ENCODE measurements around the gene GNAS-AS1. TPM values are rescaled to one million over a fixed set of nuclear protein-coding genes. Genes with fewer than 3 reads are reported as not detected.
"Not testable (repeated sequence)": the region's sequence is repeated elsewhere in the genome, so short reads cannot be mapped to it uniquely, and the experiment has no call there.

GNAS-AS1 gene
- total RNA-seq, 2 donors from 2014 or later, result not detected

DNA sequence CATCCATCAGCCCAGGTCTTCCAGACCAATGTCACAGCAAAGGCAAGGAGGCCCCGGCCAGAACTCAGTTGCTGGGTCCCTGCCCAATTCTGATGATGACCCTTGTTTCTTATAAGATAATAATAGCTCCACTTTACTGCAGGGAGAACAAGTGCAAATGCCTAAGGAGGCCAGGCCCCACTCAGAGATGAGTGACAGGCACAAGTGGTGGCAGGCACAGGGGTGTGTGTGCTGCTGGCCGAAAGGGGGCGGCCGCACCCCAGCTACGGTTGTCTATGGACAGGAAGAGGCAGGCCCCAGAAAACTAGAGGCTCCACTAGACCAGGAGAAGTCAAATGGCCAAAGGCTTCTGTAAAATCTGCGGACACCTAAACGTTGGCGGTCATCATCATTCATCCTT is 28.6 kb downstream of the GNAS-AS1 start:
- no peak for DNase-seq (ENCODE audit: low spot score)

DNA sequence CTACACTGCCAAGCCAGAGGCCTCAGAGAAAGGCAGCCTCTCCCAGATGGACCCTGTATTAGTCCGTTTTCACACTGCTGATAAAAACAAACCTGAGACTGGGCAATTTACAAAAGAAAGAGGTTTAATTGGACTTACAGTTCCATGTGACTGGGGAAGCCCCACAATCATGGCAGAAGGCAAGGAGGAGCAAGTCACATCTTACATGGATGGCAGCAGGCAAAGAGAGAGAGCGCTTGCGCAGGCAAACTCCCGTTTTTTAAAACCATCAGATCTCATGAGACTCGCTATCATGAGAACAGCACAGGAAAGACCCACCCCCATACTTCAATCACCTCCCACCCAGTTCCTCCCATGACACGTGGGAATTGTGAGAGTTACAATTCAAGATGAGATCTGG is 30.2 kb downstream of the GNAS-AS1 start:
- DNase-seq (ENCODE audit: low spot score); intact Hi-C loops (cut with DNase I): not testable (repeated sequence)

More for the DNA sequence above, 28.6 kb downstream of the GNAS-AS1 start:
- intact Hi-C loops (cut with DNase I), result no loop called here

GRCh38 chr20:58819921-58820320 is 30.8 kb downstream of the GNAS-AS1 start:
- intact Hi-C loops (cut with DNase I), result no loop called here
- no peak for DNase-seq (ENCODE audit: low spot score)

- DNase-seq (ENCODE audit: low spot score), result no peak
- intact Hi-C loops (cut with DNase I), result no loop called here
These were observed 32.0 kb downstream of the GNAS-AS1 start for GRCh38 chr20:58818586-58819285.

DNA sequence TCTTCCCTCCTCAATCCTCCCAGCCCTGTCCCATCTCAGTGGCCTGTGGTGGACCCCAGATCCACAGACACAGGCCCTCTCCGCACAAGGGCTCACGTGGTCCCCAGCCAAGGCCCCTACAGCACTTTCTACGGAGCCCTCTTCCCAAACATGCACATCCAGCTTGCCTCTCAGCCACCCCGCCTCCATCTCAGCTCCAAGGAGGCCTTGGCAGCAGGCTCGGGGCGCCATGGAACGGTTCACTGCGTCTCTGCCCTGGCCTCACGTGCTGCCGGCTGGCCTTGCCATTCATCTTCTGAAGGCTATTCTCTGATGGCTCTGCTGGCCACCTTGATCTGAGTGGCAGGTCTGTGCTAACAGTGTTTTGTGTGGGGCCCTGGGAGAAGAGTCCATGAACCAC is 33.0 kb downstream of the GNAS-AS1 start:
- no peak for DNase-seq (ENCODE audit: low spot score)
- intact Hi-C loops (cut with DNase I), result no loop called here

DNA sequence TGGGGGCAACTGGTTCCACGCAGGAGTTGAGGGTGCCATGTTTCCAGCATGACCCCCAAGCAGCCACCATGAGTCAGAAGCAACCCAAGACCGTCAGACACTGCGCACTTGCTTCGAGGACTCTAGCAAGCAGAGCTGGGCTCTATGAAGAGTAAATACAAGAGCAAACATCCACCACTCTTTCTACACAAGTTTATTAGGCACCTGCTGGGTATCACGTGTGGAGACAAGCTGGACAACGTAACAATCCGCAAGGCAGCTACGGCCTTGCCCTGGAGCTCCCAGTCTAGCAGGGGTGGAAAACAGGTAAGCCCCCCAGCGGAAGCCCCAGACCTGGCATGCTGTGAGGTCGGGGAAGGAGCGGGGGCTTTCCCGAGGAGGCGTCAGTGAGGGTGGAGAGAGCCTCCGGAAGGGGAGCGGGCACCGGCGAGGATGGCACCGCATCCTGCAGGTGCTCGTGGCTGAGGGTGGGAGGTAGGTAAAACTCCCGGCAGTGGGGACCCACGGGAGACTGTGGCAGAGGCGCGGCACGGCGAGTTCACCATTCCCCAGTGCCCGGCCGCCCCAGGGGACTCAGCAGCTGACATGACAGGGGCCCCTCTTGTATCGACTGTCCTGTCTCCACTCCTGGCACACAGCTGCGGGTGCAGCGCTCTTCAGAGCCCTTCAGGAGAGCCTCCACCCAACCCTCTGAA is 33.6 kb downstream of the GNAS-AS1 start:
- intact Hi-C loops (cut with DNase I), result no loop called here
- DNase-seq (ENCODE audit: low spot score), result no peak

DNA sequence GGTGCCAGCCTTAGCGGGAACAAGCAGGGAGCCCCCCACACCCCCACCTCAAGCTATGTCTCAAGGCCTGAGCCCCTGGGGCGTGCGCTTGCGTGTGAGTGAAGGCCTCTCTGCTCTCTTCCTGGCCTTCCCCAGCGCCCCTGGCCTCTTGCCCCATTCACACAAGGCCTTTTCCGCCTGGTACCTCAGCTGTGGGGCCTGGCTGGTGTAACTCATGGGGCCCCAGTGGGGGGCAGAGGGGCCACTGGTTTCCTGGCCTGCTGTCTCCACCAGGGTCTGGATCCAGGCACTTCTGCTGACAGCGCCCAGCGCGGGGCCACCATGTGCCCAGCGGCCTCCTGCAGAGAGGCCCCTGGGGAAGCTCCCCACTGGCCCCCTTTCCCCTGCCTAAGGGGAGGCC is 34.7 kb downstream of the GNAS-AS1 start:
- intact Hi-C loops (cut with DNase I), result no loop called here
- no peak for DNase-seq (ENCODE audit: low spot score)

DNA sequence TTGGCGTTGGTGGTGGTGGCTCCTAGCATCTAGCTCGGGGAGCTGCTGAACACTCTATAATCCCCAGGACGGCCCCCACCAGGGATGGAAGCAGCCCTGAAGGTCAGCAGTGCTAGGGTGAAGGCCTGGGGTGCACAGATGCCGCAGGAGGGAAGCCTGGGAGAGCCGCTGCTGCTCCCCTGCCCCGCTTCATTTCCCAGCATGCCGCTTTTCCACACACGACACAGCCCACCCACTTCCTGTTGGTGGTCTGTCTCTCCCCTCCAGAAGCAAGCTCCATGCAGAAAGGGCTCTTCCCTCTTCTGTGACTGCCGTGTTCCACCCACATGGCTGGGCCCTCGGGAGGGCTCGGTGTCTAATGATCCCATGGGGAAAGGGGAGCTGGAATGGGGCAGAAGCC is 35.3 kb downstream of the GNAS-AS1 start:
- intact Hi-C loops (cut with DNase I), result no loop called here

DNA sequence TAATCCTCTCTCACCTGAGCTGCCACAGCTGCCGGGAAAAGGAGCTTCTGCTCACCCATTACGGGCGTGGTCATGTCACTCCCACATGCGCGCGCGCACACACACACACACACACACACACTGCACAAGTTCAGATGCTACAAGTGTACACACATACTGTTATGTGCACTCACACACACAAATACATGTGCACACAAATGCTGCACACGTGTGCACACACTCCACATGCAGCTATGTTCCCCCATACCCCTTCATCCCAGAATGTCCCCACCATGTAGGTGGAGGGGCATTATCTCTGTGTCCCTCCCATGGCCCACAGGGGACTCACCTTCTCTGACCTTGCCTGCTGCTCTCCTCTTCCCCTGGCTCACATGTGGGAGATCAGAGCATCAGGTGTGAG is 37.3 kb downstream of the GNAS-AS1 start:
- intact Hi-C loops (cut with DNase I), result no loop called here
- no peak for DNase-seq (ENCODE audit: low spot score)

More for the DNA sequence above, 35.3 kb downstream of the GNAS-AS1 start:
- DNase-seq (ENCODE audit: low spot score), result no peak

DNA sequence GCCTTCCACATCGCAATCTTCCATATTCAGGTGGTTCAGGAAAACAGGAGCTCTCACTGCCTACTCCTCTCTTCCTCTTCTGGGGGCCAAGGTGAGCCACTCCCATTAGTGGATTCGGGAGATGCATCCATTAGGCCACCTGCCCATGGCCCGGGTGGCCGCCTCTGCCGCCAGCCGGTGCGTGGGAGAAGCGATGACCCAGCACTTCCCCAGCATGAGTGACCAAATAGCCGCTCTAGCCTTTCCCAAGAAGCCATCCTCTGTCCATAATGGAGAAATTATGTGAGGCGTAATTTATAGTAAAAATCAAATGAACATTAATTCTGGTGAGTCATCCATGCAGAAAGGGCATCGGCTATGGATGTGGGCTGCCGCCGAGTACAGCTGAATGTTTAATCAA is 39.4 kb downstream of the GNAS-AS1 start:
- DNase-seq (ENCODE audit: low spot score), result no peak
- intact Hi-C loops (cut with DNase I), result no loop called here

- intact Hi-C loops (cut with DNase I), result no loop called here
- DNase-seq (ENCODE audit: low spot score), result no peak
These were observed 39.8 kb downstream of the GNAS-AS1 start for GRCh38 chr20:58810879-58811250.

- DNase-seq (ENCODE audit: low spot score), result no peak
- intact Hi-C loops (cut with DNase I), result no loop called here
These were observed 40.4 kb downstream of the GNAS-AS1 start for GRCh38 chr20:58810116-58810878.

DNA sequence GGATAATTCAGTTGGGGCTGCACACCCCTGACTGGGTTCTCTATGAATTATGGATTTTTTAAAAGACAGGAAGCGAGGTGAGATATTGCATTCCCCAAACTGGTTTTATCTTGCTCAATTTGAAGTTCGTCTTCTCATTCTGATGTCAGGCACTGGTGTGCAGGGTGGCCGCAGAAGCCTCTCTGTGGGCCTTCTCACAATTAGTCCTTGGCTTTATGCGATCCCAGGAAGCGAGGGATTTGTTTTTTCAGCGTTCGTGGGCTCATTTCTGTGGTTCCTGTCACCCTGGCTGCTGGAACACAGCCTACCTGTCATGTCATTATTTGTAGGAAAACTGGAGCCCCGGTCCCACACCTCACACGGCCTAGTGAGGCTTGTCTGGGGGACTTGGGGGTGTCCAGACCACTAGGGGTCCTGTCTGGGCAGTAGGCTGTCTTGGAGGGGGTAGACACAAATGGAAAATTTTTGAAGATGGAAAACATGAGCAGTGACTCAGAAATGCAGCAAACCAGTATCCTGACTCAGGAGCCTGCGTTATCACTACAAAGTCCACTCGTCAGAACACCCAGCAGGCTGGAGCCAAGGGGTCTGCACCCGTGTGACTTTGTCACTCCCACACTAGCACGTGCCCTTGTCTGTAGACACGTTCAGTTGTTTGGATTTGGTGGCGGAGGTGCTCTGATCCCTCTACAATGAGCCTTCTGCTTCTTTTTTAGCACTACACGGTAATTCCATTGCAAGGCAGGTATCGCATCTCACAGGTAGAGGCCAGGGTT is 42.2 kb downstream of the GNAS-AS1 start:
- no peak for DNase-seq (ENCODE audit: low spot score)

GRCh38 chr20:58807801-58808200 is 42.9 kb downstream of the GNAS-AS1 start:
- no peak for DNase-seq (ENCODE audit: low spot score)
- intact Hi-C loops (cut with DNase I), result no loop called here

More for the DNA sequence above, 42.2 kb downstream of the GNAS-AS1 start:
- intact Hi-C loops (cut with DNase I), result no loop called here

- intact Hi-C loops (cut with DNase I), result no loop called here
- no peak for DNase-seq (ENCODE audit: low spot score)
These were observed 47.2 kb downstream of the GNAS-AS1 start for GRCh38 chr20:58803533-58803932.

GRCh38 chr20:58802061-58802460 is 48.6 kb downstream of the GNAS-AS1 start:
- no peak for DNase-seq (ENCODE audit: low spot score)

DNA sequence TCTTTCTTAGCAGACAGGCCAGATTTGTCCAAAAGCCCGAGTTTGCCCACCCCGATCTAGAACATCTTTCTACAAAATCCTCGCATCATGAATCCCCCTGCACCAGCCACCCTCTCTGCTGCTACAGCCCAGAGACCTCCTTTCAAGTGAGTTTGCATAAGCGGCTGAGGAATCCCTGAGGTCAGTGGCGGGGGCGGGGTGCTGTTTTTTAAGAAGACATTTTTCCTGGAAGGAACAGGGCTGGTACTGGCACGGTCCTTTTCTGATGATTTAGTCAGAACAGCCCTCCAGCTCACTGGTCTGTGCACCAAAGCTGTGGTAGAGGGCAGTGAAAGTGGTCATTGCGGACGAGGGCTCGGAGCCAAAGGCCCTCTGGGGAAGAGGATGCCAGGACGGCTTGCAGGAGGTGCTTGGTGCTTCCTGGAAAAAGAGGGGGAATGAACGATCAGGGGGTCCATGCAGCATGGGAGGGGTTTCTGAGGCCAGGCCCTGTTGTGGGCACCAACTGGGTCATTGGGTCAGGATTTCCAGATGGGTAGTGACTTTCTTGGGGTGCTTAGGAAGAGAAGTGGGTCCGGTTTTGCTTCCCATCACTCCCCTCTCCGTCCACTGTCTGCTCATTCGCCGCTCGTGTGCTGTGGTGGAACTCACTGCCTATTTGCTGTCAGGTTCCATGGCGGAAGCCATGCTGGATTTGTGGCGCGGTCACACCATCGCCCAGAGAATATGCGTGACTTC is 50.4 kb downstream of the GNAS-AS1 start:
- DNase-seq (ENCODE audit: low spot score), result no peak
- intact Hi-C loops (cut with DNase I), result no loop called here

More at GRCh38 chr20:58802061-58802460, 48.6 kb downstream of the GNAS-AS1 start:
- intact Hi-C loops (cut with DNase I), result no loop called here

DNA sequence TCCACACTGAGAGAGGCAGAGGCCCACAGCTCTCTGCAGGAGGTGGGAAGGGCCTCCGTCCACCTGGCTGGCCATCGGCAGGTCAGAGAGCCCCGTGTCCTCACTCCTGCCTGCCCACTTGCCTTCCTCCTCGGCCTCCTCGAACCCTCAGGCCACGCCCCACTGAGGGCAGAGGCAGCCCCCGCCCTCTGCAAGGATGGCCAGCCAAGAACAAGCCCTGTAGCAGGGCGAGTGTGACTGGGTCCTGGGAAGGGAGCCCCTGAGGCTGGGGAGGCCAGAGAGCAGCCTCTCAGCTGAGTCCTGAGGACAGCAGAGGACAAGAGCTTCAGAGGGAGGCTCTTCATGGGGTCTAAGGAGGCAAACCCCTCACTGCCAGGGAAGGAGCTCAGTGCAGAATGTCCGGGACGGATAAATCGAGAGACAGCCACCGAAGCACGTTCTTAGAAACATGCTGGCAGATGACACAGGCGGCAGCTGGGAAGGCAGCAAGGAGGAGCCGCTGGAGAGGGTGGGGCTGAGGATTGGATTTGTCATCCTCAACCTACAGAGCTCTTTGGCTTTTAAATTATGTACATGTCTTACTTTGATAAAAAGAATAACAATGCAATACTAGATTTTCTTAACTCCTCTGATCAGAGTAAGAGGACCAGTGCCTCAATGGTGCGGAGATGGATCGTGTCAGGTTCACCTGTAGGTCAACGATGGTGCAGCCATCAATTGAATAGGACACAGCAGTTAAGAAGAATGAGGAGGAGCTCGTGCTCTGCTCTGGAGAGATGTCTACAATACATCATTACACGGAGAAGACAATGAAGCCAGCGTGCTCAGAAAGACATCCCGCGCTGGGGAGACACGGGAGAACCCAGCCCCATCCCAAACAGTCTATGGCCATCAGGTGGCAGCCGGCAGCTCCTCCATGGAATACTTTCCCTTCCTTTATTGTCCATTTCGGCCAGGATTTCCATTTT is 53.0 kb downstream of the GNAS-AS1 start:
- intact Hi-C loops (cut with DNase I), result loop anchor here in 1 of 2 donors (1.0 kb wide), 1 partner anchor 19 kb away; no protein-coding TSS in a partner anchor
- DNase-seq (ENCODE audit: low spot score), result no peak

All from posterior vena cava (tissue), 2 donors.